NCI-H2107 treated with DMSO at 0.1 percent for 48 hours (cell line): ENCODE results near the gene LSP1.

Experiments
- DNase-seq: peaks from one replicate; lab custom pipeline; 2025; ENCODE audit not compliant: unreplicated experiment; lab: John Stamatoyannopoulos, UW

Gene LSP1

GRCh38 chr11:1836011-1836945 lies 16.6 kb upstream of the LSP1 start:
- DNase-seq, result no peak

- DNase-seq, result no peak
Measured at GRCh38 chr11:1837171-1838076, 15.5 kb upstream of the LSP1 start.

GRCh38 chr11:1838077-1838425 lies 14.8 kb upstream of the LSP1 start:
- no peak for DNase-seq

GRCh38 chr11:1838426-1839144 lies 14.3 kb upstream of the LSP1 start, which contains the start of gene TNNI2:
TSS of gene TNNI2 (plus strand) at chr11:1838981. CDS start at chr11:1839697, 716 bp downstream.
- DNase-seq, result no peak

GRCh38 chr11:1839204-1839923 lies 13.5 kb upstream of the LSP1 start:
- no peak for DNase-seq

- DNase-seq, result no peak
Measured at GRCh38 chr11:1839924-1840779, 12.7 kb upstream of the LSP1 start.

GRCh38 chr11:1840780-1841480 lies 12.0 kb upstream of the LSP1 start:
- no peak for DNase-seq

GRCh38 chr11:1841511-1842148 lies 11.3 kb upstream of the LSP1 start:
- no peak for DNase-seq

GRCh38 chr11:1842149-1843097 lies 10.5 kb upstream of the LSP1 start:
- no peak for DNase-seq

- no peak for DNase-seq
Measured at GRCh38 chr11:1843098-1843473, 9.8 kb upstream of the LSP1 start.

GRCh38 chr11:1843796-1844195 lies 9.1 kb upstream of the LSP1 start:
- no peak for DNase-seq

GRCh38 chr11:1844221-1845094 lies 8.4 kb upstream of the LSP1 start:
- DNase-seq, result no peak

- no peak for DNase-seq
Measured at GRCh38 chr11:1845095-1845429, 7.8 kb upstream of the LSP1 start.

- DNase-seq, result no peak
Measured at GRCh38 chr11:1845561-1846452, 7.1 kb upstream of the LSP1 start.

- DNase-seq, result no peak
Measured at GRCh38 chr11:1846453-1846932, 6.4 kb upstream of the LSP1 start.
